HCT116 (cell line): ENCODE data around the gene TRAF5.

Source experiments
- CBX3 ChIP-seq: IDR thresholded peaks from 2 replicates; pipeline ENCODE4 v1.6.1; 2012; ENCODE audit warnings: low read depth
- EGR1 ChIP-seq: IDR thresholded peaks from 2 replicates; pipeline ENCODE4 v1.6.1; 2012; ENCODE audit warnings: low read depth
- FOSL1 ChIP-seq: IDR thresholded peaks from 2 replicates; pipeline ENCODE4 v1.6.1; 2012; ENCODE audit warnings: low read depth
- POLR2A ChIP-seq: IDR thresholded peaks from 2 replicates; pipeline ENCODE4 v1.7.0; 2011; ENCODE audit warnings: borderline replicate concordance; ENCODE audit not compliant: insufficient read depth, insufficient read length; ENCODE audit errors: extremely low read depth
- SIN3A ChIP-seq: IDR thresholded peaks from 2 replicates; pipeline ENCODE4 v1.6.1; 2012; ENCODE audit warnings: low read depth
- ZNF274 ChIP-seq: fragments of 200-500 bp; sonication (Bioruptor generic); IDR thresholded peaks from 2 replicates; pipeline ENCODE4 v1.6.1; 2014; ENCODE audit warnings: mild to moderate bottlenecking, low read depth, low read length, inconsistent platforms
- TF ChIP-seq, protein P1 (sequence below), 3 experiments: fragments of 200-600 bp in 1 of 3; sonication (generic) in 1 of 3; IDR thresholded peaks in 2 of 3; conservative IDR thresholded peaks in 1 of 3; 2 replicates each; pipeline ENCODE4 v1.5.1; 2012 to 2017; ENCODE audit warnings: low read depth in 2 of 3, low read length in 2 of 3, antibody characterized with exemption in 1 of 3, borderline replicate concordance in 1 of 3, control low read depth in 1 of 3, mild to moderate bottlenecking in 1 of 3, mixed read lengths in 1 of 3, mixed run types in 1 of 3, moderate library complexity in 1 of 3; ENCODE audit not compliant: insufficient read depth in 1 of 3
- TF ChIP-seq, protein P2 (sequence below): IDR thresholded peaks from 2 replicates; pipeline ENCODE4 v1.6.1; 2012

DNA sequence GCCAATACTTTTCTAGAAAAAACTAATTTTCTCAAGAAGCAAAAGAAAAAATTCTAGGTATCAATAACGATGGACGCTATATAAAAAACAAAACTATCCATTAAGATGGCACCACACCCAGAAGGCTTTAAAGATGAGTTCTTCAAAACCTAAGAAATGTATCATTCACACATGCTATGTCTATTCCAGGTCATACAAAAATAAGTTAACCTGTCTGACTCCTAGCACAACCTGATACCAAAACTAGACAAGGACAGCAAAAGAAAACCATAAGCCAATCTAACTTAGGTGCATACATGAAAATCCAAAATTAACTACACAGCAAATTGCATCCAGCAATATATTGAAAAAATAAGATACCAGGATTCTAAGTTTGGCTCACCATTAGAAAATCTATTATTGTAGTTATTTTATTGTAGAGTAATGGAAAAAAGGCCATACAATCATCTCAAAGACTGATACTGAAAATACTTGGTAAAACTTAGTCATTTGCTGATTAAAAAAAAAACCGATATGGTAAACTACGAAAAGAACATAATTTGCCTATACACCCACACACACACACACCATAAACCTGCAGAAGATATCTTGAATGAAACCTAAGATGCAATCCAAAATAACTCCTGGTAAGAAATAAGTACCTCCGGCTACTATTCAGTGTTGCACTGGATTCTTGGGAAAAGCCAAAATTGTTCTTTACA, 55.0 kb downstream of the TRAF5 start:
- TF ChIP-seq POLR2A (no peak), CBX3 (no peak), SIN3A (no peak), FOSL1 (no peak), EGR1 (no peak), ZNF274 (no peak)
- TF ChIP-seq, protein P1, sequence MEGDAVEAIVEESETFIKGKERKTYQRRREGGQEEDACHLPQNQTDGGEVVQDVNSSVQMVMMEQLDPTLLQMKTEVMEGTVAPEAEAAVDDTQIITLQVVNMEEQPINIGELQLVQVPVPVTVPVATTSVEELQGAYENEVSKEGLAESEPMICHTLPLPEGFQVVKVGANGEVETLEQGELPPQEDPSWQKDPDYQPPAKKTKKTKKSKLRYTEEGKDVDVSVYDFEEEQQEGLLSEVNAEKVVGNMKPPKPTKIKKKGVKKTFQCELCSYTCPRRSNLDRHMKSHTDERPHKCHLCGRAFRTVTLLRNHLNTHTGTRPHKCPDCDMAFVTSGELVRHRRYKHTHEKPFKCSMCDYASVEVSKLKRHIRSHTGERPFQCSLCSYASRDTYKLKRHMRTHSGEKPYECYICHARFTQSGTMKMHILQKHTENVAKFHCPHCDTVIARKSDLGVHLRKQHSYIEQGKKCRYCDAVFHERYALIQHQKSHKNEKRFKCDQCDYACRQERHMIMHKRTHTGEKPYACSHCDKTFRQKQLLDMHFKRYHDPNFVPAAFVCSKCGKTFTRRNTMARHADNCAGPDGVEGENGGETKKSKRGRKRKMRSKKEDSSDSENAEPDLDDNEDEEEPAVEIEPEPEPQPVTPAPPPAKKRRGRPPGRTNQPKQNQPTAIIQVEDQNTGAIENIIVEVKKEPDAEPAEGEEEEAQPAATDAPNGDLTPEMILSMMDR (IDR thresholded peaks at IDR 0.05 in 2 of 3, conservative IDR thresholded peaks at IDR 0.05 in 1 of 3; ENCODE audit: borderline replicate concordance in 1 of 3, insufficient read depth in 1 of 3, low read depth in 2 of 3, low read length in 2 of 3): no peak
- TF ChIP-seq, protein P2, sequence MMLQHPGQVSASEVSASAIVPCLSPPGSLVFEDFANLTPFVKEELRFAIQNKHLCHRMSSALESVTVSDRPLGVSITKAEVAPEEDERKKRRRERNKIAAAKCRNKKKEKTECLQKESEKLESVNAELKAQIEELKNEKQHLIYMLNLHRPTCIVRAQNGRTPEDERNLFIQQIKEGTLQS: no peak
